GM12892 (cell line): ENCODE data around the gene NOC2L.

ENCODE experiments used
- DNase-seq: peaks from one replicate; pipeline ENCODE4 v3.0.0; 2011; ENCODE audit not compliant: insufficient read length
- FAIRE-seq: peaks from 2 replicates; lab custom pipeline; 2011; peaks lifted over from hg19 to GRCh38; lab: Jason Lieb, UNC
- POLR2A ChIP-seq: IDR thresholded peaks from 2 replicates; pipeline ENCODE4 v1.6.1; 2011; ENCODE audit warnings: low read depth, low read length, control low read depth
- POLR2AphosphoS5 ChIP-seq: IDR thresholded peaks from 2 replicates; pipeline ENCODE4 v1.6.1; 2011; ENCODE audit warnings: low read depth, low read length, control low read depth
- TAF1 ChIP-seq: IDR thresholded peaks from 2 replicates; pipeline ENCODE4 v1.6.1; 2011; ENCODE audit warnings: low read depth, mild to moderate bottlenecking, control low read depth, low read length, borderline replicate concordance

Gene NOC2L

DNA sequence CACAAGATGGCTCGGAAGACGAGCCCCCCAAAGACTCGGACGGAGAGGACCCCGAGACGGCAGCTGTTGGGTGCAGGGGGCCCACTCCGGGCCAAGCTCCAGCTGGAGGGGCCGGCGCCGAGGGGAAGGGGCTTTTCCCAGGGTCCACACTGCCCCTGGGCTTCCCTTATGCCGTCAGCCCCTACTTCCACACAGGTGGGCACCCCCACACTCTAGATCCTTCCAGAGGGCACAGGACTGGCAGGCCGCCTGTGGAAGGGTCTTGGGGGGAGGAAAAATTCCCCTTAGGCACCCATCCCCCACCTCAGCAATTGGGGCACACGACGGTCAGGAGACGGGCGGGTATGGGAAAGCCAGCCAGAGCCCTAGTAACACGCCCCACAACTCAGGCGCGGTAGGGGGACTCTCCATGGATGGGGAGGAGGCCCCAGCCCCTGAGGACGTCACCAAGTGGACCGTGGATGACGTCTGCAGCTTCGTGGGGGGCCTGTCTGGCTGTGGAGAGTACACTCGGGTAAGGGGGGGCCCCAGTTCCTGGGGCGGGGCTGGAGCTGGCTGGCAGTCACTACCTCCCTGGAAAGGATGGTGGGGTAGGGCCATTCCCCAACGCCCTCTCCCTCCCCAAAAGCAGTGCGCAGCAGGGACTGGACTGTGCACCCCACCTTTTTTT, 16.1 kb downstream of the NOC2L start:
- DNase-seq (no peak), FAIRE-seq (no peak)
- TF ChIP-seq POLR2AphosphoS5 = peak; percentile 39
- peak; percentile 27; the same call in 1 of the 2 replicates for TF ChIP-seq POLR2A
- no peak for TF ChIP-seq TAF1

DNA sequence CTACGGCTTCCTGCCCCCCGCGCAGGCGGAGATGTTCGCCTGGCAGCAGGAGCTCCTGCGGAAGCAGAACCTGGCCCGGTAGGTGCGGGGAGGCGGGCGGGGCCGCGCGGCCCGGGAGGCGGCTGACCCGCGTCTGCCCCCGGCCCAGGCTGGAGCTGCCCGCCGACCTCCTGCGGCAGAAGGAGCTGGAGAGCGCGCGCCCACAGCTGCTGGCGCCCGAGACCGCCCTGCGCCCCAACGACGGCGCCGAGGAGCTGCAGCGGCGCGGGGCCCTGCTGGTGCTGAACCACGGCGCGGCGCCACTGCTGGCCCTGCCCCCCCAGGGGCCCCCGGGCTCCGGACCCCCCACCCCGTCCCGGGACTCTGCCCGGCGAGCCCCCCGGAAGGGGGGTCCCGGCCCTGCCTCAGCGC, 16.6 kb downstream of the NOC2L start:
- no peak for TF ChIP-seq POLR2A
- no peak for TF ChIP-seq POLR2AphosphoS5
- no peak for TF ChIP-seq TAF1
- FAIRE-seq (no peak), DNase-seq (no peak)

DNA sequence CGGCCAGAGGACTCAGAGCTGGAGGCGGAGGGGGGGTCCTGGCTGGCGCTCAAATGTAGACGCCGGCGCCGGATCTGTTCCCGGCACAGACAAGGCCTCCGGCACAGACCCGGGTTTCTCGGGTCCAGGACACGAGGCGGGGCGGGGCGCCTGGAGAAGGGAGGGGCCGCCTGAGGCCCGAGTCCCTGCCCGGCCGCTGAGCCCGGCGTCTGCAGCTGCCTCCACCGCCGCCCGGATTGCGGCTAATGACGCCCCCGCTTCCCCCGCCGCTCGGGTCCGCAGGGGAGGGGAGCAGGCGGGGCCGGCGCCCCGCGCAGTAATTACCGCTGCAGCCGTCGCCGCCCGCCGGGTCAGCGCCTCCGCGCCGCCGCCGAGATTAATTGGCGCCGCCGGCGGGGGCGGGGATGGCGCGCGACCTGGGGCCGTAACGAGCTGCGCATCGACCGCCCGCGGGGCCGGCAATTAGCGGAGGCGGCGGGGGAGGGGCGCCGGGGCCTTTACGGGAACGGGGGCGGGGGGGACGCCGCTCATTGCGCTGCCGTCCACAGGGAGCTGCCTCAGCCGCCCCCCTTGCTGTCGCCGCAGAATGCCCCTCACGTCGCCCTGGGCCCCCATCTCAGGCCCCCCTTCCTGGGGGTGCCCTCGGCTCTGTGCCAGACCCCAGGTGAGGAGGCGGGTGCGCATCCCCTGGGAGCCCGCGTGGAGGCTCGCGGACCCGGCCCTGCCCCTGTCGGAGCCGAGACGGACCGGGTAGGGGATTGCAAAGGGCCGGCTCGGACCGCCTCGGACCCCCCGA, 17.3 kb downstream of the NOC2L start:
- TF ChIP-seq POLR2A (no peak), TAF1 (no peak), POLR2AphosphoS5 (no peak)
- no peak for FAIRE-seq
- peak; percentile 70 for DNase-seq

DNA sequence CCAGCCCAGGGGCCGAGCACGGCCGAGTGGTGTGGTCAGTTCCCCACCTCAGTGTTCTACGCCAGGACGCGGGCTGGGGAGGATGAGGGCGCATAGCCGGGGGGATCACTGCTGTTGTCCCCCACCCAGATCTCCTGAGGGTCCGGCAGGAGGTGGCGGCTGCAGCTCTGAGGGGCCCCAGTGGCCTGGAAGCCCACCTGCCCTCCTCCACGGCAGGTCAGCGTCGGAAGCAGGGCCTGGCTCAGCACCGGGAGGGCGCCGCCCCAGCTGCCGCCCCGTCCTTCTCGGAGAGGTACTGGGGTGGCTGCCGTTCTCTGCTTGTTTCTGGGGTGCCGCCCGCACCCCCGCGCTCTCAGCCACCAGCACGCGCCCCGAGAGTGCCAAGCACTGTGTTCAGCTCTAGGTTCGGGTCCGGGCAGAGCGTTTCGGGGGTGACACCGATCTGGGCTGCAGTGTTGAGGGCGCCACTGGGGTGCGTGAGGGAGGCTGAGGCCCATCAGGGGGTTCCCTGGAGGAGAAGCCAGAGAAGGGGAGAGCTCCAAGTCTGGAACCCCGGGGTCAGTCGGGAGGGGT, 18.0 kb downstream of the NOC2L start:
- no peak for FAIRE-seq
- no peak for DNase-seq
- no peak for TF ChIP-seq TAF1
- TF ChIP-seq POLR2AphosphoS5 = no peak
- no peak for TF ChIP-seq POLR2A

DNA sequence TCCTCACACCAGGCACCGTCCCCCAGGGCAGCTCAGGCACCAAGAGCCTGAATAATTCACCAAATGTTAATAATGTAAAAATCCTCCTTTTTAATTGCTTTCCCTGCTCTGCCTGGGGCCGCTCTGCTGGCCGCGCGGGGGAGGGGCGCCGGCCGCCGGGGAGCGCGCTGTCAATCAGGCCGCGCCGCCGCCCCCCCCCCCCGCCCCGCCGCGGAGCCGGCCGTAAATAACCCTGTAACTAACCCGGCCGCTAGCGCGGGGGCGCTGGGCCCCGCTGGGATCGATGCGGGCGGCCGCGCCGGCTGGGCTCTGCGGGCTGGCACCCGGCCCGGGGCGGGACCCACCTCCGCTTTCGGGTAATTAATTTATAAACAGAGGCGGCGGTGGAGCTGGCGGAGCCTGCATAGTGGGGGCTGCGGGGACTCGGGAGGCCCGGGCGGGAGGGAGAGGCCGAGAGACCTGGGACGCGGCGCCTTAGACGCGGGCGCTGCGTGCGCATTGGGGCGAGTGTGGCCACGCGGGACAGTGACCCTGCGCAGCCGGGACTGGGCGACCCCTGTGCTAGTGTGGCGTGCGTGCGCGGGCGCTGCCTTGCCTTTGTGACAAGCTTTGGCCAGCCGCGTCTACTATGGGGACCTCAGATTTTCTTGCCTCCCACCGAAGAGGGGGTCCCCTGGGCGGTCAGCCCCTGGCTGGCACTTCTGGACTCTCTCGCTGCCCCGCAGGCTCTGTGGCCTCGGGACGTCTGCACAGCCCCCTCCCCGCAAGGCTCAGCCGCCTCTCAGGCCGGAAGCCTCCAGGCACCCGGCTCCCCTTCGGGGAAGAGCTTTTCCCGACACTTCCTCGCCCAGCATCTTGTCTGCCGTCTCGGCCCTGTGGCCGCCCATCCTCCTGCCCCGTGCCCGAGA, 18.7 kb downstream of the NOC2L start:
- no peak for DNase-seq
- FAIRE-seq = no peak
- TF ChIP-seq TAF1 (no peak), POLR2AphosphoS5 (no peak), POLR2A (no peak)

DNA sequence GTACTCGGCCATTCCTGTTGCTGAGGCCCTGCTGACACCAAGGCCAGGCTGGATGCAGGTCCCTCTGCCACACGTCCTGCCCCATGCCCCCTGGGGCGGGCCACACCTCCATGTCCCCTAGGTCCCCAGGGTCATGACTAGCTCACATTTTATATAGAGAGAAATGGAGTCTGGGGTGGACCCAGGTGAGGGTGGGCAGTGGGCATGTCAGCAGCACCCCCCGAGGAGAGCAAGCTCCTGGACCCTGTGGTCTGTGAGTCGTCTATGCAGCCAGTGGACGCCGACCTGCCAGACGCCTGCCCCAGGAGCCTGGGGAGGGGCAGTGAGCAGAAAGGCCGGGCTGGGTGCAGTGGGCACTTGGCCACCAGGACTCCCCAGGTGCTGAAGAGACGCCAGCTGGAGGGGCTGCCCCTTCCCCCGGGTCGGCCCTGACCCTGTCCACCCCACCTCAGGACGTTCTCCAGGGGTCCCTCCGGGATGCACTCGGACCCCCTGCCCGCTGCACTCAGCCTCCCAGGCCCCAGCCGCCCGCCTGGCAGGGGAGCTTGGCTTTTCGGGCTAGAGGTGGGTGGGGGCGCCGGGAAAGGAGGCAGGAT, 19.4 kb downstream of the NOC2L start:
- FAIRE-seq (no peak), DNase-seq (no peak)
- TF ChIP-seq POLR2AphosphoS5 = no peak
- no peak for TF ChIP-seq TAF1
- TF ChIP-seq POLR2A = no peak

DNA sequence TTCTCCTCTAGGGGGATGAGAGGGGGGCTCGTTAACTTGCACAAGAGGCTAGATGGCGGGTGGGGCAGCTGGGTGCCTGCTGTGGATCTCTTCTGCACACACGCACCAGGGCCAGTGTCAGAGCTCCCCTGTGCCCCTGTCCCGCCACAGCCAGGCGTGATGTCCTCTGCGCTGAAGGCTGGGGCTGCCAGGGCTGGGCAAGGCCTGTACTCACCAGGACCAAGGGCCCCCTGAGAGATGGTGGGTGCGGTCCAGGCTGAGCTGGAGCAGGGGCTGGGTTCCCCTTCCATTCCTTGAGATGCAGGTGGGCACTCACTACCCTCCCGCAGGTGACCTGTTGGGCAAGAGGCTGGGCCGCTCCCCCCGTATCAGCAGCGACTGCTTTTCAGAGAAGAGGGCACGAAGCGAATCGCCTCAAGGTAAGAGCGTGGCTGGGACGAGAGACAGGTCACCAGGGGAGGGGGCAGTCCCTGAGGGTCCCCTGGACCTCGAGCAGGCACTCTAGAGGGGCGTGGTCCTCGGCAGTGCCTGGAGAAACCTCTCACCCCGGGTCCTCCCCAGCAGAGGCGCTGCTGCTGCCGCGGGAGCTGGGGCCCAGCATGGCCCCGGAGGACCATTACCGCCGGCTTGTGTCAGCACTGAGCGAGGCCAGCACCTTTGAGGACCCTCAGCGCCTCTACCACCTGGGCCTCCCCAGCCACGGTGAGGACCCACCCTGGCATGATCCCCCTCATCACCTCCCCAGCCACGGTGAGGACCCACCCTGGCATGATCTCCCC, 20.2 kb downstream of the NOC2L start:
- FAIRE-seq (no peak), DNase-seq (no peak)
- no peak for TF ChIP-seq TAF1
- TF ChIP-seq POLR2A = no peak
- TF ChIP-seq POLR2AphosphoS5 = no peak

DNA sequence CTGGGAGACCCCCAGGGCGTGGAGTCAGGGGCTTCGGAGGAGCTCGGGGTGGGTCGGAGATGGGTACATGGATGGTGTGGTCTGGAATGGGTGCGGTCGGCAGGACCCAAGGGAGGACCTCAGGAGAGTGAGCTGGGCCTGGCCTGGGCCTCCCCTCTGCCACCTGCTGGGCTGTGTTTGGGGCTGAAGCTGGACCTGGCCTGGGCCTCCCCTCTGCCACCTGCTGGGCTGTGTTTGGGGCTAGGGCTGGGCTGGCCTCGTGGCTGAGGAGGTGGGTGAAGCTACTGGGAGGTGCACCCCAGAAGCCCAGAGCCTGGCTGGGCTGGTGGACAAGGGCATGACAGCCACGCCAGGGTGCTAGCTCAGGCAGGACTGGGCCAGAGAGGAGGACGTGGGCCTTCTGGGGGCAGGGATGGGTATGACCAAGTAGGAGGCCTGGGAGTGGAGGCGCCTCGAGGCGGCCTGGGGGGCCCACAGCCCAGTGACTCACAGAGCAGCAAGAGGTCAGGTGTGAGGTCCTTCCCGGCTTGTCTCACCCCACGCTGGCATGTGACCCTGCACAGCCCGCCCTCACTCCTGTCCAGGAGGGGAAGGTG, 20.9 kb downstream of the NOC2L start:
- DNase-seq (no peak), FAIRE-seq (no peak)
- TF ChIP-seq POLR2AphosphoS5 (no peak), TAF1 (no peak)

DNA sequence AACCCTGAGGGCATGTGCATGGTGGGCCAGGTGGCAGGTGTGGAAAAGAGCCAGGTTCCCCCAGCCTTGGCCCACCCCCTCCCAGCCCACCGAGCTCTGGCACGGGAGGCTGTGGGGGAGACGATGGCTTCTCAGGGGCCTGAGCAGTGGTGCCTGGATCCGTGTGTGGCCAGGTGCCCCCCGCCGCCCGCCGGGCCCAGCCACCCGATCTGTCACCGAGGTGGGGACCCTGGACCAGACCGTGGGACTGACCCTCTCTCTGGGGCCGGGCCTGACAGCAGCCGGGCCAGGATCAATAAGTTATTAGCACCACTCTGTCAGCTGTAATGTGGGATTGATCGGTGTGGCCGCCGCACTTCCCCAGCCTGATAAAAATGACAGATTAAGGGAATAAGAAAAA, 21.5 kb downstream of the NOC2L start:
- FAIRE-seq = no peak
- DNase-seq = no peak
- TF ChIP-seq POLR2AphosphoS5 = no peak
- no peak for TF ChIP-seq TAF1
- TF ChIP-seq POLR2A = no peak

DNA sequence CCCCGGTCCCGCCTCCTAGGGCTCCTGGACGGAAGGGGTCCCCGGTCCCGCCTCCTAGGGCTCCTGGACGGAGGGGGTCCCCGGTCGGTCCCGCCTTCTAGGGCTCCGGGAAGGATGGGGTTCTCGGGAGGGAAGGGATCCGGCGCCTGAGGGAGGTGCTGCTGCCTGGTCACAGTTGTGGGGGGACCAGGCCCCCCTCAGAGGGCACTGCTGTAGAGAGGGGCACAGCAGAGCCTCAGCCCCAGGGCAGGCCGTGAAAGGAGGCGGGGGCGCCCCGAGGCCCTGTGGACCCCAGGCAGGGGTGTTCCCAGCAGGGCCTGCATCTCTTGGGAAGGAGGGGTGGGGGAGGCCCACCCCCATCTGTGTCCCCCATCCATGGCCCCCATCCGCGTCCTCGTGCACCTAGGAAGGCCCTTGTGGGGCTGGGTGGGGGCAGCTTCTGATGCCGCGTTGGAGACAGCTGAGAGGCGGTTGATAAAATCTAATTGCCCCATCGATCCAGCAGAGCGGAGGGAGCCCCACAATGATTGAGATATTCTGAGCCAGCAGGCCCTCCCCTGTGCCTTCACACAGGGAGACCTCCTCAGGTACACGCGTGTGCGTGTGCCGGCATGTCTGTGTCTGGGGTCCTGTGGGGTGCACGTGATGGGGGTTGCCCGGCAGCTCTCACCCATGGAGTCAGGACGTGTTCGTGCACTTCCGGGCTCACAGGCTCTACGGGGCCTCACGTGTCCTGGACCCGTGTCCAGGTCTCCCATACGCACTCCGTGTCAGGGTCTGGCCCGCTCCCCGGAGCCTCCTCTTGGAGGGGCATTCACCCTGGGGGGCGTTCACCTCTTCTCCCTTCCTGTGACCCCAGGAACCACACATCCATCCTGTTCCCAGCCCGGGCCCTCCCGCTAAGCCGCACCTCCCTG, 22.4 kb downstream of the NOC2L start:
- DNase-seq (no peak), FAIRE-seq (no peak)
- TF ChIP-seq POLR2A (no peak), POLR2AphosphoS5 (no peak), TAF1 (no peak)
